Islet of Langerhans (tissue), 1 donor: ENCODE results near the gene FHOD3.

Experiments used
- FAIRE-seq: peaks from one replicate; lab custom pipeline; 2011; peaks lifted over from hg19 to GRCh38; lab: Jason Lieb, UNC

Gene FHOD3

GRCh38 chr18:36411745-36412168 is 114.2 kb downstream of the FHOD3 start:
- no peak for FAIRE-seq

GRCh38 chr18:36412778-36413177 is 115.3 kb downstream of the FHOD3 start:
- no peak for FAIRE-seq

DNA sequence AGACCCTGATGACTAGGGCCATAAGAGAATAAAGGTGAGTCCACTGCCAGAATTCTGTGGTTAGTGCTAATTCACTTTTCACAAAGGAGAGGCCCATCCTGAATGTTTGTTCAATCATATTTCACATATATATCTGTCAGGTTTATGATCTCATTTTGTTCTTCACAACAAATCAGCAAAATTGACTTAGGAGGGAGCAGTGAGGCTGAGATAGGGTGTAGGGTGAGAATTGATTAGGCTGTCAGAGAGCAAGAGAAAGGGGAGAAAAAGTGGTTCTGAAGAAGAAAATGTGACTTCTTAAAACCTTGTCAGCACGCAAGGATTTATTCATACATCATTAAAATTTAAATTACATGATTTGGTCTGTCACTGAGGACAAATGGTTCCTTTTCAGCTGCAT is 117.7 kb downstream of the FHOD3 start:
- FAIRE-seq, result no peak

- FAIRE-seq, result no peak
These were observed 118.1 kb downstream of the FHOD3 start for GRCh38 chr18:36415625-36416024.

- no peak for FAIRE-seq
These were observed 121.8 kb downstream of the FHOD3 start for GRCh38 chr18:36419188-36419899.

GRCh38 chr18:36419900-36420531 is 122.5 kb downstream of the FHOD3 start:
- no peak for FAIRE-seq

DNA sequence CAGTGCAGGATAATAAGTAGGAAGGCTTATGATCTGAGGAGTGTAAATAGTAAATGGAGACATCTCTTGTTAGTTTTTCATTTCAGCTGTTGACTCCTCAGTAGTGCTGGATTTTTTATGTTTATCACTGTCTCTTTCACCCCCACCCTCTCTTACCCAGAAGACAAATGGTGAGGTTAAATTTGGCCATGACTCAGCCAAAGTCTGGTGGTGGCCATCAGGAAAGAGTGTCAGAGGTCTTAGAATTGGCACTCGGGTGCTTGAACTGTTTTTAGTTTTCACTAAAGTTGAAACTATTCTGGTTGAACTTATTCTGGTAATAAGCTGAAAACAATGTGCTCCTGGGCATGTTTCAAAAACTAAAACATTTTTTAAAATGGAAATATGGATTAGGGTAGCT is 123.3 kb downstream of the FHOD3 start:
- FAIRE-seq, result no peak

DNA sequence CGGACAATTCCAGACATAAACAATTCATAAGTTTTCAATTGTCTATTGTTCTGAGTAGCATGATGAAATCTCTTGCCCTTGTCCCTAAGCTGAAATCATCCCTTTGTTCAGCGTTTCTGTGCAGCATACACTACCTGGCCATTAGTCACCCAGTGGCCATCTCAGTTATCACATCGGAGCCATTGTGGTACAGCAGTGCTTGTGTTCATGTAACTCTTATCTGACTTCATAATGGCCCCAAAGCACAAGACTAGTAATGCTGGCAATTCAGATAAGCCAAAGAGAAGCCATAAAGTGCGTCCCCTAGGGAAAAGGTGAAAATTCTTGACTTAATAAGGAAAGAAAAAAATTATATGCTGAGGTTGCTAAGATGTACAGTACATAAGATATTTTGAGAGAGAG is 127.2 kb downstream of the FHOD3 start:
- FAIRE-seq, result no peak

- FAIRE-seq, result no peak
These were observed 129.9 kb downstream of the FHOD3 start for GRCh38 chr18:36427369-36427768.

- FAIRE-seq, result no peak
These were observed 130.3 kb downstream of the FHOD3 start for GRCh38 chr18:36427831-36428230.

GRCh38 chr18:36428431-36429029 is 131.0 kb downstream of the FHOD3 start:
- FAIRE-seq, result no peak

- no peak for FAIRE-seq
These were observed 135.5 kb downstream of the FHOD3 start for GRCh38 chr18:36432880-36433555.

DNA sequence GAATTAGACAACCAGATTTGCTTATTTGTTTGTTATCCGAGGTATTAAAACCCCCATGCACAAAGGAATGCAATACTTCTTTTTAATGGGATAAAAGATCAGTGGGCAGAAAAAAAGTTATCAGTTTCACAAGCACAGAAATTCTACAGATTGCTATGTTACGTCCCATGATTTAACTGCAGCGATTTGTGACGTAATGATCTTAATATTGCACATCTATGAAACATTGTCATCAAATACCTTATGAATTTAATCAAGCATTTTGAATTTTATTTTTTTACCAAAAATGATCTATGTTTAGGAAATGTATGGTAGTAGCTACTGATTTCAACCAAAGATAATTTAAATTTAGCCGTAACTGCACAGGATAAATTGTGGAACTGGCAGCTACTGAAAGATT is 138.9 kb downstream of the FHOD3 start:
- no peak for FAIRE-seq

DNA sequence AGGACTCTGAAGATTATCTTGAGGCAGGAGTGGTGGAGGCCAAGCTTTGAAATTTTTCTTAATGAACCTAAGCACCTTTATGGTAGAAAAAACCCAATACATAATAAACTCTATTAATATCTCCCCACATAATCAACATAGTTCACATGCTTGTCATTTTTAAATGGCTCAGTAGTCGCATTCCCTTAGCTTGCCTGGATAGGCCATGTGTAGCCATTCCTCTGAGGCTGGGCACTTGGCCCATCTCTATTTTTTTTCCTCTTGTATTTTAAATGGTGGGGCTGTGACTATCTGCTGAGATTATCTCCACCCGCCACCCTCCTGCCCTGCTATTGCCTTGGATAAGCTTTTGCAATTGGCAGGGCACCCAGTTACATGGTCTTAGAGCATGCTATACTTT is 143.1 kb downstream of the FHOD3 start:
- FAIRE-seq, result no peak

- no peak for FAIRE-seq
These were observed 144.1 kb downstream of the FHOD3 start for GRCh38 chr18:36441426-36442240.

GRCh38 chr18:36442717-36443116 is 145.2 kb downstream of the FHOD3 start:
- no peak for FAIRE-seq

- FAIRE-seq, result no peak
These were observed 148.5 kb downstream of the FHOD3 start for GRCh38 chr18:36446059-36446458.

GRCh38 chr18:36448384-36449290 is 151.1 kb downstream of the FHOD3 start:
- FAIRE-seq, result no peak

GRCh38 chr18:36449451-36449850 is 151.9 kb downstream of the FHOD3 start:
- no peak for FAIRE-seq

GRCh38 chr18:36450264-36450663 is 152.8 kb downstream of the FHOD3 start:
- no peak for FAIRE-seq
